Hepatocyte (in vitro differentiated cells): ENCODE results near the gene UGGT2. TPM values are rescaled to one million over a fixed set of nuclear protein-coding genes. Genes with fewer than 3 reads are reported as not detected.

Source experiments
- DNase-seq: peaks from one replicate; pipeline ENCODE4 v3.0.0-alpha.2; 2016; ENCODE audit warnings: low spot score
- H2AFZ ChIP-seq: fragments of 200-600 bp; sonication (generic); 2 replicates; pipeline ENCODE4 v1.6.0; 2016; ENCODE audit warnings: antibody characterized with exemption, mild to moderate bottlenecking
- H3K27ac ChIP-seq: fragments of 200-600 bp; sonication (generic); 2 replicates; pipeline ENCODE4 v1.5.1; 2016; ENCODE audit warnings: mild to moderate bottlenecking
- H3K27me3 ChIP-seq: fragments of 200-600 bp; sonication (generic); 2 replicates; pipeline ENCODE4 v1.6.1; 2016
- H3K36me3 ChIP-seq: fragments of 200-600 bp; sonication (generic); replicated peaks from 2 replicates; pipeline ENCODE4 v1.5.1; 2016; ENCODE audit warnings: low read depth; ENCODE audit not compliant: insufficient read depth
- H3K4me1 ChIP-seq: fragments of 200-600 bp; sonication (generic); 2 replicates; pipeline ENCODE4 v1.5.1; 2016; ENCODE audit warnings: mild to moderate bottlenecking, moderate library complexity; ENCODE audit not compliant: insufficient read depth
- H3K4me2 ChIP-seq: fragments of 200-600 bp; sonication (generic); 2 replicates; pipeline ENCODE4 v1.6.0; 2016
- H3K4me3 ChIP-seq: fragments of 200-600 bp; sonication (generic); 2 replicates; pipeline ENCODE4 v1.5.1; 2016; ENCODE audit warnings: mild to moderate bottlenecking
- H3K79me2 ChIP-seq: fragments of 200-600 bp; sonication (generic); 2 replicates; pipeline ENCODE4 v1.6.0; 2017; ENCODE audit warnings: mild to moderate bottlenecking
- H3K9me2 ChIP-seq: fragments of 200-600 bp; sonication (generic); replicated peaks from 2 replicates; pipeline ENCODE4 v1.6.0; 2017; ENCODE audit warnings: mild to moderate bottlenecking; ENCODE audit not compliant: insufficient read depth
- H3K9me3 ChIP-seq: fragments of 200-600 bp; sonication (generic); 2 replicates; pipeline ENCODE4 v1.5.1; 2016; ENCODE audit warnings: low read depth, mild to moderate bottlenecking
- H4K20me1 ChIP-seq: fragments of 200-600 bp; sonication (generic); 2 replicates; pipeline ENCODE4 v1.6.0; 2016; ENCODE audit warnings: mild to moderate bottlenecking; ENCODE audit not compliant: insufficient read depth, poor library complexity, severe bottlenecking
- EZH2 ChIP-seq: fragments of 200-600 bp; sonication (generic); IDR thresholded peaks from 2 replicates; pipeline ENCODE4 v1.6.1; 2016; ENCODE audit warnings: antibody characterized with exemption, mild to moderate bottlenecking, borderline replicate concordance
- EZH2phosphoT487 ChIP-seq: fragments of 200-600 bp; sonication (generic); IDR thresholded peaks from one replicate; pipeline ENCODE4 v1.6.1; 2018; ENCODE audit warnings: antibody characterized with exemption, mild to moderate bottlenecking, low read depth, moderate library complexity; ENCODE audit not compliant: unreplicated experiment, severe bottlenecking
- WGBS: methylation state at CpG from one replicate; pipeline ENCODE4 v1.1.6; 2016; ENCODE audit warnings: low lambda C conversion rate; ENCODE audit errors: missing lambda C conversion rate; 5-methylcytosine and 5-hydroxymethylcytosine counted together
- polyA plus RNA-seq: library from polyadenylated mRNA; unstranded; fragments of >200 nt; fragmentation: Nextera tagmentation; extraction: Ambion mirVana; gene quantifications from 2 replicates; pipeline ENCODE4 v1.2.1, GENCODE V29; 2016
- total RNA-seq: library from RNA; depleted of rRNA; stranded (reverse); fragments of >200 nt; gene quantifications from 2 replicates; pipeline ENCODE4 v1.2.3, GENCODE V29; 2014
- TF ChIP-seq, protein P1 (sequence below): fragments of 200-600 bp; sonication (generic); IDR thresholded peaks from 2 replicates; pipeline ENCODE4 v1.5.1; 2016; ENCODE audit warnings: antibody characterized with exemption, mild to moderate bottlenecking; ENCODE audit not compliant: poor library complexity

The UGGT2 gene
- total and polyA plus RNA-seq, 2 experiments from 2014 or later: 23.6 to 60.3 TPM

DNA sequence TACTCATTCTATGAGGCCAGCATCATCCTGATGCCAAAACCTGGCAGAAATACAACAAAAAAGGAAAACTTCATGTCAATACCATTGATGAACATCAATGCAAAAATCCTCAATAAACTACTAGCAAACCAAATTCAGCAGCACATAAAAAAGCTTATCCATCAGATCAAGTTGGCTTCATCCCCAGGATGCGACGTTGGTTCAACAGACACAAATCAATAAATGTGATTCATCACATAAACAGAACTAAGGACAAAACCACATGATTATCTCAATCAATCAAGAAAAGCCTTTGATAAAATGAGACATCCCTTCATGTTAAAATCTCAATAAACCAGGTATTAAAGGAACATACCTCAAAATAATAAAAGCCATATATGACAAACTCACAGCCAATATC, 134.3 kb downstream of the UGGT2 start:
- Histone ChIP-seq H3K9me3 (no peaks in the 10 kb centered on the region), H3K79me2 (peaks cover 2% of the 10 kb centered on the region), H3K9me2 (no peaks in the 10 kb centered on the region), H3K36me3 (no peaks in the 10 kb centered on the region), H3K27ac (no peak overlapping the region), H3K4me2 (no peak overlapping the region), H3K4me1 (no peaks in the 10 kb centered on the region), H2AFZ (no peak overlapping the region), H3K27me3 (no peaks in the 10 kb centered on the region), H3K4me3 (no peak overlapping the region), H4K20me1 (no peaks in the 10 kb centered on the region)
- WGBS: 93% methylated on average over 2 of the region's 2 CpGs
- no peak for TF ChIP-seq EZH2phosphoT487
- no peak for TF ChIP-seq EZH2
- TF ChIP-seq, protein P1, sequence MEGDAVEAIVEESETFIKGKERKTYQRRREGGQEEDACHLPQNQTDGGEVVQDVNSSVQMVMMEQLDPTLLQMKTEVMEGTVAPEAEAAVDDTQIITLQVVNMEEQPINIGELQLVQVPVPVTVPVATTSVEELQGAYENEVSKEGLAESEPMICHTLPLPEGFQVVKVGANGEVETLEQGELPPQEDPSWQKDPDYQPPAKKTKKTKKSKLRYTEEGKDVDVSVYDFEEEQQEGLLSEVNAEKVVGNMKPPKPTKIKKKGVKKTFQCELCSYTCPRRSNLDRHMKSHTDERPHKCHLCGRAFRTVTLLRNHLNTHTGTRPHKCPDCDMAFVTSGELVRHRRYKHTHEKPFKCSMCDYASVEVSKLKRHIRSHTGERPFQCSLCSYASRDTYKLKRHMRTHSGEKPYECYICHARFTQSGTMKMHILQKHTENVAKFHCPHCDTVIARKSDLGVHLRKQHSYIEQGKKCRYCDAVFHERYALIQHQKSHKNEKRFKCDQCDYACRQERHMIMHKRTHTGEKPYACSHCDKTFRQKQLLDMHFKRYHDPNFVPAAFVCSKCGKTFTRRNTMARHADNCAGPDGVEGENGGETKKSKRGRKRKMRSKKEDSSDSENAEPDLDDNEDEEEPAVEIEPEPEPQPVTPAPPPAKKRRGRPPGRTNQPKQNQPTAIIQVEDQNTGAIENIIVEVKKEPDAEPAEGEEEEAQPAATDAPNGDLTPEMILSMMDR: no peak
- no peak for DNase-seq

DNA sequence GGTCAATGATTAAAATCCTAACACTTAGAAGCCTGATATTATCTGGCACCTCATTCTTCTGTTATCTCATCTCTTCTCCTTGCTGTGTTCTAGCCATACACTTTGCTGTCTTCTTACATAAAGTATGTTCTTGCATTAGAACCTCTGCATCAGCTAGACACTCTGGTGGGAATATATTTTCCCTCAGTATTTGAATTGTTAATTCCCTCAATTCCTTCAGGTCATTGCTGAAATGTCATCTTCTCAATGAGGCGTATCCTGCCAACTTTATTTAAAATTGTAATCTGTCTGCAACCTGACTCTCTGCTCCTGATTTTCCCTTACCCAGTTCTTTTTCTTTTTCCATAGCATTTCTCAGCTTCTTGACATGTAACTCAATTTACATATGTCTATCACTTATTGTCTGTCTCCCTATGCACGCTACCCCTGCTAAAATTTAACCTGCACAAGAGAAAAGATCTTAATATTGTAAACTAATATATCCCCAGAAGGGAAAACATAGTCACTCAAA, 138.2 kb downstream of the UGGT2 start:
- Histone ChIP-seq H3K27me3 (no peaks in the 10 kb centered on the region), H3K4me3 (no peak overlapping the region), H2AFZ (no peak overlapping the region), H3K9me3 (no peaks in the 10 kb centered on the region), H3K4me1 (no peaks in the 10 kb centered on the region), H3K27ac (no peak overlapping the region), H3K36me3 (no peaks in the 10 kb centered on the region), H3K4me2 (no peak overlapping the region), H3K9me2 (no peaks in the 10 kb centered on the region), H4K20me1 (no peaks in the 10 kb centered on the region), H3K79me2 (peaks cover 2% of the 10 kb centered on the region)
- no peak for DNase-seq
- 99% methylated on average over 2 of the region's 2 CpGs for WGBS
- TF ChIP-seq EZH2phosphoT487 (no peak), EZH2 (no peak)
- TF ChIP-seq, protein P1: no peak

DNA sequence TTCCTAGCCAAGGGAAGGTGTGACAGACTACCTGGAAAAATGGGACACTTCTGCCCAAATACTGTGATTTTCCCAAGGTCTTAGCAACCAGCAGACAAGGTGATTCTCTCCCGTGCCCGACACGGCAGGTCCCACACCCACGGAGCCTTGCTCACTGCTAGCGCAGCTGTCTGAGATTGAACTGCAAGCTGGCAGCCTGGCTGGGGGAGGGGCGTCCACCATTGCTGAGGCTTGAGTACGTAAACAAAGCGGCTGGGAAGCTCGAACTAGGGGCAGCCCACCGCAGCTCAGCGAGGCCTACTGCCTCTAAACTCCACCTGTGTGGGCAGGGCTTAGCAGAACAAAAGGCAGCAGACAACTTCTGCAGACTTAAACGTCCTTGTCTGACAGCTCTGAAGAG, 146.2 kb downstream of the UGGT2 start:
- Histone ChIP-seq H4K20me1 (no peaks in the 10 kb centered on the region), H3K4me2 (no peak overlapping the region), H3K4me3 (no peak overlapping the region), H3K9me2 (no peaks in the 10 kb centered on the region), H3K27me3 (no peaks in the 10 kb centered on the region), H3K36me3 (no peaks in the 10 kb centered on the region), H2AFZ (no peak overlapping the region), H3K9me3 (no peaks in the 10 kb centered on the region), H3K27ac (no peak overlapping the region), H3K79me2 (no peaks in the 10 kb centered on the region), H3K4me1 (no peaks in the 10 kb centered on the region)
- TF ChIP-seq, protein P1: no peak
- TF ChIP-seq EZH2 (no peak), EZH2phosphoT487 (no peak)
- DNase-seq: no peak
- WGBS: 97% methylated on average over 12 of the region's 12 CpGs

DNA sequence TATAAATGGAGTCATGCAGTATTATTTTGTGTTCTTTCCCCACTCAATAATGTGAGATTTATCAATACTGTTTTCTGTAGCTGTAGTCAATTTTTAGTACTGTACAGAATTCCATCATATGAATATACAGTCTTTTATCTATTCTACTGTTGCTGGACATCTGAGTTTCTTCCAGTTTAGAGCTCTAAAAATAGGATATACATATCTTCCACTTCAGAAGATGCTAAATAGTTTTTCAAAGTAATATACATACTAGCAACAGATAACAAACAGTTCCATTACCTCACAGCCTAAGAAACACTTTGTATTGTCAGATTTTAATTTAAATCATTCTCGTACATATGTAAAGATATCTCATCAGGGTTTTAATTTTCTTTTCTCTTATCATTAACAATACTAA, 149.6 kb downstream of the UGGT2 start:
- no peak overlapping the region for H2AFZ ChIP-seq
- H3K4me2 ChIP-seq: no peak overlapping the region
- no peaks in the 10 kb centered on the region for H3K9me2 ChIP-seq
- TF ChIP-seq EZH2 (no peak), EZH2phosphoT487 (no peak)
- TF ChIP-seq, protein P1: no peak
- DNase-seq: no peak
- no peaks in the 10 kb centered on the region for H3K4me1 ChIP-seq
- 88% methylated on average over 1 of the region's 1 CpG for WGBS
- no peaks in the 10 kb centered on the region for H3K79me2 ChIP-seq
- H3K27me3 ChIP-seq: no peaks in the 10 kb centered on the region
- H3K4me3 ChIP-seq: no peak overlapping the region
- H3K36me3 ChIP-seq: no peaks in the 10 kb centered on the region
- H3K27ac ChIP-seq: no peak overlapping the region
- H3K9me3 ChIP-seq: no peaks in the 10 kb centered on the region
- no peaks in the 10 kb centered on the region for H4K20me1 ChIP-seq
